Ovary (tissue), 9 donors: ENCODE results near the gene S100A10. TPM values are rescaled to one million over a fixed set of nuclear protein-coding genes. Genes with fewer than 3 reads are reported as not detected.

ENCODE experiments used
- DNase-seq, 5 donors: peaks; one replicate each; pipeline ENCODE4 v3.0.0-alpha.2; 2019 to 2020
- H3K27ac ChIP-seq, 2 donors: fragments of 200-600 bp; one replicate each; pipeline versions ENCODE4 v1.5.1 to v1.8.0; 2019 to 2022
- H3K27me3 ChIP-seq: fragments of 200-600 bp; one replicate; pipeline ENCODE4 v1.8.0; 2022
- H3K36me3 ChIP-seq: fragments of 200-600 bp; sonication (generic); one replicate; pipeline ENCODE4 v1.5.1; 2019
- H3K4me1 ChIP-seq: one replicate; pipeline ENCODE4 v1.8.1; 2013; ENCODE audit warnings: mild to moderate bottlenecking, moderate library complexity; ENCODE audit not compliant: insufficient read depth
- H3K4me3 ChIP-seq: fragments of 200-600 bp; sonication (generic); one replicate; pipeline ENCODE4 v1.5.1; 2017
- H3K9me3 ChIP-seq, 2 donors: fragments of 200-600 bp in 1 of 2; sonication (generic) in 1 of 2; one replicate each; pipeline versions ENCODE4 v1.5.1 to v1.8.1; 2013 to 2019; ENCODE audit warnings: mild to moderate bottlenecking in 1 of 2, moderate library complexity in 1 of 2
- CTCF ChIP-seq, 3 donors: fragments of 450-650 bp in 2 of 3; fragments of 200-600 bp in 1 of 3; IDR thresholded peaks; one replicate each; pipeline versions ENCODE4 v1.5.1 to v1.8.0; 2016 to 2022; ENCODE audit warnings: antibody characterized with exemption in 3 of 3, mild to moderate bottlenecking in 1 of 3
- EP300 ChIP-seq: sonication (generic); formaldehyde crosslinking; IDR thresholded peaks from one replicate; pipeline ENCODE4 v1.6.1; 2017; ENCODE audit warnings: antibody characterized with exemption
- POLR2A ChIP-seq: fragments of 450-650 bp; IDR thresholded peaks from one replicate; pipeline ENCODE4 v1.6.1; 2017; ENCODE audit warnings: antibody characterized with exemption, mild to moderate bottlenecking, moderate library complexity
- WGBS, 3 donors: extraction: QIAGEN DNeasy Blood & Tissue Kit in 1 of 3; methylation state at CpG; one replicate each; pipeline versions ENCODE4 v1.1.5 to v1.1.7; 2013 to 2017; 5-methylcytosine and 5-hydroxymethylcytosine counted together
- intact Hi-C, 4 donors: fragments of 100-400 bp; cut with DNase I; formaldehyde crosslinking; loops; one replicate each; pipeline versions ENCODE4 v1.11.0 to v1.15.1; 2022 to 2023
- polyA plus RNA-seq, 2 donors: library from polyadenylated mRNA; stranded (reverse); fragments of 200-250 nt in 1 of 2; fragments of 350-450 nt in 1 of 2; fragmentation: Illumina TruSeq in 1 of 2; extraction: RNeasy Lipid Tissue Mini Kit (QIAGEN cat#74804) in 1 of 2; gene quantifications; one replicate each; pipeline ENCODE4 v1.2.3, GENCODE V29; 2013 to 2014
- total RNA-seq, 7 donors: library from RNA; depleted of rRNA in 2 of 7; stranded (reverse); fragments of >200 nt in 2 of 7; fragmentation: NEBNext Ultra II Directional in 3 of 7; extraction: Animal tissue kit (Norgen Biotek cat#: 25700) in 3 of 7; gene quantifications; one replicate each; pipeline versions ENCODE4 v1.1.0 to v1.2.4, GENCODE V29; 2016 to 2023
- donor health status: DM: no; HTN: no; CAD: no; lungs with moderate emphysema.
- donor health status: DM: no; HTN: no; CAD: no.
- donor health status: Bipolar disorder and iron deficiency.
- donor health status: DM: yes; HTN: yes; CAD: no.
- donor health status: DM: no; HTN: no; CAD: no.
- donor health status: DM: yes; HTN: yes; CAD: no.

The S100A10 gene
- total and polyA plus RNA-seq, 9 donors, result 38.6 to 642 (median 213) TPM

DNA sequence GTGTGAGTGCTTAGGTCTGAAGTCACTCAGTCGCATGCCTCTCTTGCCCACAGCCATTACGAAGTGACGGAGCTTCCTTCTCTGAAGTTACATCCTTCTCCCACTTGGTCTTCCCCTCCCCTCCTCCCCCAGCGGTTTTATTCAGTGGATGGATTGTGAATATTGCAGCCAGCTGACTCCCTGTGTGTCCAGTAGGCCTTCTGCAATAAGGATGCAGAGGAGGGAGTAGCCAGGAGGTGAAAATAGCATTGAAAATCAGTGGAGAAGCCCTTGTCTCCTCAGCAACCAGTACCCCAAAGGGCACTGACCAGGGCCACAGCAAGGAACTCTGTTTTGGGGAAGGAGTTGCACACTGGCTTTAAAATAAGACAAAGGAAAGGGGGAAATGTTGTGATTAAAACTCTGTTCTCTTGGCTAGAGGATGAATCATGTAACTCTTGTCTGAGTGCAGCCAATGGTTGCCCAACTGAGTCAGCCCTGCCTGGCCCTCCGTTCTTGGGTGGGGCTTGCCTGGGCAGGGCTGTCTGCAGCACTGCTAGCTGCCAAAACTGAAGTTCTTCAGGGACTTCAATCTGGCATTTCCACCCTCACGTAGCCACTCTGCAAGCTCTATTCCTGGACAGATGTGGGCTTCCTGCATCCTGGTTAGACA lies 4.3 kb downstream of the S100A10 start:
- DNase-seq, result peak in 3 of 5 donors; percentile 34 to 59 (median 45)
- WGBS, 3 donors, result 36 to 53% (median 46%) methylated on average over 6 of the region's 6 CpGs
- Histone ChIP-seq H3K4me1 (peaks cover 21% of the 10 kb centered on the region), H3K9me3 (no peaks in the 10 kb centered on the region), H3K4me3 (no peak overlapping the region), H3K27ac (no peak overlapping the region), H3K27me3 (no peaks in the 10 kb centered on the region), H3K36me3 (no peaks in the 10 kb centered on the region)
- intact Hi-C loops, result no loop called here
- no peak for TF ChIP-seq EP300
- no peak for TF ChIP-seq POLR2A
- no peak for TF ChIP-seq CTCF (IDR thresholded peaks at IDR 0.05)

DNA sequence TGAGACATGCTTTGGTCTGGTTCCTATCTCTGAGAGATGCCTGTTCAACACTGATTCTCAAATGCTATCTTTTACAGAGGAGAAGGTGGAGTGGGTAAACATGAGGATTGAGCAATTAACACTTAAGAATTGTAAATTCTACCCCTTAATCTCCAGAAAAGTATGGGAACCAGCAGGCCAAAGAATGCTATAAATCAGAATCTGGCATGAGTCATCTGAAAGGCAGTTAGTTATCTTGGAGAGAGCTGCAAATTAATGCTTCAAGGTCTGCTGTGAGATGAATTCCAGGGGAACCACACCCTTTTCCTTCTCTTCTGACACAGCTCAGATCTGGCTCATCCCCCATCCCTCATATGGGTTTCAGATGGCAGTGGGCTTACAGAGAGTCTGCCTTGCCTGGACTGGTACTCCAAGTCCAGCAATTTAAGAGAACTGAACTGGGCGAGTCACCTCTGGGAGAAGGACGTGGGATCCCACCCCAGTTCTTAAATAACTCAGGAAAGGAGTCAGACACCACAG lies 5.2 kb downstream of the S100A10 start:
- H3K27me3 ChIP-seq, result no peaks in the 10 kb centered on the region
- intact Hi-C loops, result no loop called here
- WGBS, 3 donors, result 29 to 62% (median 55%) methylated on average over 2 of the region's 2 CpGs
- no peak for TF ChIP-seq EP300
- no peak for TF ChIP-seq CTCF (IDR thresholded peaks at IDR 0.05)
- TF ChIP-seq POLR2A, result no peak
- H3K36me3 ChIP-seq, result no peaks in the 10 kb centered on the region
- no peak overlapping the region for H3K27ac ChIP-seq
- no peaks in the 10 kb centered on the region for H3K9me3 ChIP-seq
- DNase-seq, result no peak
- peaks cover 17% of the 10 kb centered on the region for H3K4me1 ChIP-seq
- no peak overlapping the region for H3K4me3 ChIP-seq

- WGBS, 3 donors, result 92 to 94% (median 92%) methylated on average over 8 of the region's 8 CpGs
- Histone ChIP-seq H3K27me3 (no peaks in the 10 kb centered on the region), H3K4me1 (peaks cover 12% of the 10 kb centered on the region), H3K36me3 (no peaks in the 10 kb centered on the region), H3K27ac (no peak overlapping the region), H3K4me3 (no peak overlapping the region), H3K9me3 (no peaks in the 10 kb centered on the region)
- DNase-seq, result no peak
- TF ChIP-seq POLR2A (no peak), CTCF (IDR thresholded peaks at IDR 0.05) (no peak), EP300 (no peak)
- intact Hi-C loops, result no loop called here
Measured at GRCh38 chr1:151986501-151987190, 7.0 kb downstream of the S100A10 start.

GRCh38 chr1:151985768-151986167 lies 7.9 kb downstream of the S100A10 start:
- TF ChIP-seq CTCF (IDR thresholded peaks at IDR 0.05), result no peak
- TF ChIP-seq POLR2A, result no peak
- TF ChIP-seq EP300, result no peak
- Histone ChIP-seq H3K27ac (no peak overlapping the region), H3K27me3 (no peaks in the 10 kb centered on the region), H3K4me3 (no peak overlapping the region), H3K4me1 (peaks cover 12% of the 10 kb centered on the region), H3K36me3 (no peaks in the 10 kb centered on the region), H3K9me3 (no peaks in the 10 kb centered on the region)
- WGBS, 3 donors, result 94 to 98% (median 97%) methylated on average over 1 of the region's 1 CpG
- DNase-seq, result no peak
- intact Hi-C loops, result no loop called here
